PC-3 (cell line): Measurements from ENCODE around the gene SLC12A5.

Experiments used
- CTCF ChIP-seq: fragments of 300-600 bp; sonication (generic); conservative IDR thresholded peaks from 2 replicates; pipeline ENCODE4 v1.5.1; 2017; ENCODE audit warnings: antibody characterized with exemption, low read depth, mild to moderate bottlenecking, low read length
- EZH2 ChIP-seq: fragments of 300-600 bp; sonication (generic); IDR thresholded peaks from one replicate; pipeline ENCODE4 v1.6.1; 2017; ENCODE audit warnings: antibody characterized with exemption, mild to moderate bottlenecking, low read length; ENCODE audit not compliant: unreplicated experiment

GRCh38 chr20:46065006-46065405 lies 36.0 kb downstream of the SLC12A5 start:
- no peak for TF ChIP-seq EZH2
- no peak for TF ChIP-seq CTCF
